ENCODE results near the gene FHOD3.

Gene FHOD3

DNA sequence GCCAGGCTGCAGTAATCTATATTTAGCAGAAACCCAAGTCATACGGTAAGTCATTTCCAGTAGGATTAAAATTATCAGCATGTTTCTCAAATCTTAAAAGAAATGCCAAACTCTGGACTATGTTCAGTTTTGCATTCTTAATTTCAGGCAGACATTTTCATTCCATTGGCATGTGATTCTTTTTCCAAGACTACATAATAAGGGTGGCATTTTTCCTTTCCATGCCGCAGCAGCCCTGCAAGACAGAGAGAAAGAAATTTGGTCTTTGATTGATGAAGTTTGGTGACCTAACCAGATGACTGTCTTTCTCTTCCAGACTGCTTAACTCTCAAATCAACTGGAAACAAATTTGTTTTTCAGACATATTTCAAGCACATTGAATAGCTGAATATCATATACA lies 118.1 kb downstream of the FHOD3 start:
- DNase-seq = no peak

DNA sequence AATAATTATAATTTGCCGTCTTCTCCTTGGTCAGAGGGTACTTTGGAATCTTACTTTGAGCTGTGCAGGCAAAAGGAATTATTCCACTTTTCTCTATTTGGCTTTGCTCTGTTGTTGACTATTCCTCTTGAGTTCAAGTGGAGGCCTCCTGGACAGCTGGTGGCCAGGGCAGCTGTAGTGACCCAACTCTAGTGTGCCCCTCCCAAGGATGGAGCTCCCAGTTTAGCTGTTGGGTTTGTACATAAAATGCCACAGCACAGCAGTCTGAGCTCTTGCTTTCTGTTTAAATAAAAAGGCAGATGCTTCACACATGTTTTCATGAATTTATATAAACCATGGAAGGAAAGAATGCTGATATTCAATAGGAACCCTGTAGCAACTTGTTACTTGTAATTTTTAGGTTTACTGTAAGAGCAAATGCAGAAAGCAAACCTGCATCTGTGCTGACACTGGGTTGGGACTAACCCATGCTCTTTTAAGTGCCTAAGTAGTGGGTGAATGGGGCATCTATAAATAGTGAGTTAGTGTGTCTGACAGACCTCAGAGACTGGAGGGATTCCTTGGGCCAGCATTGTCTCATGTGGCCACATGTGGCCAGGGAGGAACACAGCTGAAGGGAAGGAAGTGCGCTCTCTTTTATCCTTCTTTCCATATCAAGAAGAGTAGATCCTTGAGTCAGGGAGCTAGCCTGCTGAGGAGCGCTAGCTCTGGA lies 121.8 kb downstream of the FHOD3 start:
- DNase-seq = no peak

DNA sequence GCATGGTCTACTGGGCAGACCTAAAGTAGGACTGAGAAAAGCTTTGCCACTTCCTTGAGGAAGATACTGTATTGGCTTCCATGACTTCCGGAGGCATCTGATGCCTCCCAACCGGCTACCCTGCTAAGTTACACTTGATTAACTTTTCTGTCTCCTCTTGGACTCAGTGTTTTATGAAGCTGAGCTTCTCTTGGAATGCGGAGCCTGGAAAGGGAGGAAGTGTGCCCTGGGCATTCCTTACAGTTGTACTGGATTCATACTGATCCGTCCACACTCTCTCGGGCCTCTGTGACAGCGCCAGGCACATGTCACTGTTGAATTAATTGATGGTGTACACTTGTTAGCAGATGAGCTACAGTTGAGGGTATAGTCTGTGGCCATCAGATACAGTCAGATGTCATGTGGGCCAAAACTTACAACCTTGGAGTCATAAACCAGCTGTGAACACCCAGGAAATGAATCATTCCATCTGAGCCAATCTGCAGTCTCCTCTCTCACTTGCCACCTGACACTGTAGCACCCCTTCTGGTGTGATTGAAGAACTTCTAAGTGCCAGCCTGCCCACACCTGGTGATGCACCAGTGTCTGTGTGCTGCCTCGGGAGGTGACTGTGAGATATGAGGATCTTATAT lies 122.5 kb downstream of the FHOD3 start:
- DNase-seq = no peak

DNA sequence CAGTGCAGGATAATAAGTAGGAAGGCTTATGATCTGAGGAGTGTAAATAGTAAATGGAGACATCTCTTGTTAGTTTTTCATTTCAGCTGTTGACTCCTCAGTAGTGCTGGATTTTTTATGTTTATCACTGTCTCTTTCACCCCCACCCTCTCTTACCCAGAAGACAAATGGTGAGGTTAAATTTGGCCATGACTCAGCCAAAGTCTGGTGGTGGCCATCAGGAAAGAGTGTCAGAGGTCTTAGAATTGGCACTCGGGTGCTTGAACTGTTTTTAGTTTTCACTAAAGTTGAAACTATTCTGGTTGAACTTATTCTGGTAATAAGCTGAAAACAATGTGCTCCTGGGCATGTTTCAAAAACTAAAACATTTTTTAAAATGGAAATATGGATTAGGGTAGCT lies 123.3 kb downstream of the FHOD3 start:
- no peak for DNase-seq

DNA sequence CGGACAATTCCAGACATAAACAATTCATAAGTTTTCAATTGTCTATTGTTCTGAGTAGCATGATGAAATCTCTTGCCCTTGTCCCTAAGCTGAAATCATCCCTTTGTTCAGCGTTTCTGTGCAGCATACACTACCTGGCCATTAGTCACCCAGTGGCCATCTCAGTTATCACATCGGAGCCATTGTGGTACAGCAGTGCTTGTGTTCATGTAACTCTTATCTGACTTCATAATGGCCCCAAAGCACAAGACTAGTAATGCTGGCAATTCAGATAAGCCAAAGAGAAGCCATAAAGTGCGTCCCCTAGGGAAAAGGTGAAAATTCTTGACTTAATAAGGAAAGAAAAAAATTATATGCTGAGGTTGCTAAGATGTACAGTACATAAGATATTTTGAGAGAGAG lies 127.2 kb downstream of the FHOD3 start:
- DNase-seq = no peak

DNA sequence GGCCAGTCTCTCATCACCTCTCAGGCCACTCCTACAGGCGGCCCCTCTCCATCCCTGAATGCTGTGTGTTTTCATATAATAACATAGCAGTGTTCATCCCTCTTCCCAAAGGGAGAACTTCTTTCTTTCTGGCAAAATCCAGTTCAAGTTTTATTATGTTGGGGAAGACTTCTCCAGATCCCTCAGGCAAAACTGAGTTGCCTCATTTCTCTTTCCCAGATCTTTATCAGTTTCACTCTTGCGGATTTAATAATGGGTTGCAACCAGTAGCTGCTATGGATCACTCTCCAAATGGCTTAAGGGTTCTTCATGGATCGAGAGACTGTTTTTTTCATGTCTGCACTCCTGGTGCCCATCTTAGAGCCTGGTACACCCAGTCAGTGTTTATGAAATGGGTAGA lies 129.9 kb downstream of the FHOD3 start:
- DNase-seq = no peak

DNA sequence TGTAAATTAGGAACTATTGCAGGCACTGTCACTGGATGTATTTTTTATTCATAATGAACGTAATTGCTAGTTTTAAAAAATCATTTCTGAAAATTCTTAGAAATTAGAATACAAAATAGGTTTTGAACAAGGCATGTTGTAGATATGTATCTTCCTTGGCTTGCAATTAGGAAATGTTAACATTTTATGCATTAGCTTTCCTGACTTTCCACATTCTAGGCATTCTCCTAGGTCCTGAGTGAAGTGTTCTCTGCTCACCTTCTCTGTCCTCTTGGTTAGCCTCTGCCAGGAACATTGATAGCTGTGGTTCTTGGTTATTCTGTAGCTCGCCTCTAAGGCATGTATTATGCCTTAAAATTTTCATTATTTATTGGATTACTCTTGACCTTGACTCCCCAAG lies 130.3 kb downstream of the FHOD3 start:
- no peak for DNase-seq

DNA sequence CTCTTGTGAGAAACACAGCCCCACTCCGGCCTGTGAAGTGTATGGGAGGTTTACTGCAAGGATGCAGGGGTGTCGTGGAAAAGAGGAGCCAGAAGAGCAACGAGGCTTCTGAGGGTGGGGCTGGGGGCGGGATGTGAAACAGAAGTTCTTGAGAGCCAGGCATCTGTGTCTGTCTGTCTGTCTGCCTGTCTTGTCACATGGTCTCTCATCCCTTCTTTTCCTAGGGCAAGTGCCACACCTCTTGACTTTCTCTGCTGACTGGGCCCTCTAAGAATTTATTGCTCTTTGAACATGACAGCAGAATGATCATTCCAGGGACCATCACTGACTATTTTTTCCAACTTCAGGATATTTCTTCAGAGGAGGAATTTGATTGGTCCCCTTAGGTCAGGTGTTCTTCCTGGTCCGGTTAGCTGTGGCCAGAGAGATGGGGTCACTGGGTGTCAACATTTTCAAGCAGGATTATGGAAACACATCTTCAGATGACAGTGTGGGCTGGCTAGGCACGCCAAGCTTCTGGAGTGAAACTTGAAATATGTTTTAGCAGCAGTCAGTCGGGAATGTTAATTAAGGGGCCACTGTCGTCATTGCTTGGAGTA lies 131.0 kb downstream of the FHOD3 start:
- DNase-seq = no peak

DNA sequence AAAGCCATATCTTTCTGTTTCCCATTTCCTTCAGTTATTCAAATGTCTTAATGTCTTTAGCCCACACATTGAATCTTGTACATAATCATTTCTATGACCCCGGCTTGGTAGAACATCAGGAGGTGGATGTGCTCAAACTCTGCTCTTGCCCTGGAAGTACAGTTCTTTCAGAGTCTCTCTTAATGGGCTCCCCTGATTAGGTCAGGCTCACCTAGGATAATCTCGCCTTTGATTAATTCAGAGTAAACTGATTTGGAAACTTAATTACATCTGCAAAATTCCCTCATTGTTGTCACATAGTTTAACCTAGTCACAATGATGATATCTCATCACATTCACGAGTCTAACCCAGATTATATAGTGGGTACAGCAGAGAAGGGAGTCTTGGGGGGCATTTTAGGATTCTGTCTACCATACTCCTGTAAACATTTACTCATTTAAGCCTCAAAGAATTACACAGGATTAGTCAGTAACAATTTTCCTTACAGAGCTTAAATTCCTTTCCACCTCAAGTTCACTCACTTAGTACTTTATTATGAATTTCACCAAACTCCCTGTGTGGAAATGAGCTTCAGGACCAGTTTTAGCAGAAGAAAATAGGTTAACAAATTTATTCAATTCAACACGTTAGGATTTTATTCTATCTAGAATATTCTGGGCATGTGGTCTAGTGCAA lies 135.5 kb downstream of the FHOD3 start:
- no peak for DNase-seq

DNA sequence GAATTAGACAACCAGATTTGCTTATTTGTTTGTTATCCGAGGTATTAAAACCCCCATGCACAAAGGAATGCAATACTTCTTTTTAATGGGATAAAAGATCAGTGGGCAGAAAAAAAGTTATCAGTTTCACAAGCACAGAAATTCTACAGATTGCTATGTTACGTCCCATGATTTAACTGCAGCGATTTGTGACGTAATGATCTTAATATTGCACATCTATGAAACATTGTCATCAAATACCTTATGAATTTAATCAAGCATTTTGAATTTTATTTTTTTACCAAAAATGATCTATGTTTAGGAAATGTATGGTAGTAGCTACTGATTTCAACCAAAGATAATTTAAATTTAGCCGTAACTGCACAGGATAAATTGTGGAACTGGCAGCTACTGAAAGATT lies 138.9 kb downstream of the FHOD3 start:
- no peak for DNase-seq

DNA sequence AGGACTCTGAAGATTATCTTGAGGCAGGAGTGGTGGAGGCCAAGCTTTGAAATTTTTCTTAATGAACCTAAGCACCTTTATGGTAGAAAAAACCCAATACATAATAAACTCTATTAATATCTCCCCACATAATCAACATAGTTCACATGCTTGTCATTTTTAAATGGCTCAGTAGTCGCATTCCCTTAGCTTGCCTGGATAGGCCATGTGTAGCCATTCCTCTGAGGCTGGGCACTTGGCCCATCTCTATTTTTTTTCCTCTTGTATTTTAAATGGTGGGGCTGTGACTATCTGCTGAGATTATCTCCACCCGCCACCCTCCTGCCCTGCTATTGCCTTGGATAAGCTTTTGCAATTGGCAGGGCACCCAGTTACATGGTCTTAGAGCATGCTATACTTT lies 143.1 kb downstream of the FHOD3 start:
- no peak for DNase-seq

DNA sequence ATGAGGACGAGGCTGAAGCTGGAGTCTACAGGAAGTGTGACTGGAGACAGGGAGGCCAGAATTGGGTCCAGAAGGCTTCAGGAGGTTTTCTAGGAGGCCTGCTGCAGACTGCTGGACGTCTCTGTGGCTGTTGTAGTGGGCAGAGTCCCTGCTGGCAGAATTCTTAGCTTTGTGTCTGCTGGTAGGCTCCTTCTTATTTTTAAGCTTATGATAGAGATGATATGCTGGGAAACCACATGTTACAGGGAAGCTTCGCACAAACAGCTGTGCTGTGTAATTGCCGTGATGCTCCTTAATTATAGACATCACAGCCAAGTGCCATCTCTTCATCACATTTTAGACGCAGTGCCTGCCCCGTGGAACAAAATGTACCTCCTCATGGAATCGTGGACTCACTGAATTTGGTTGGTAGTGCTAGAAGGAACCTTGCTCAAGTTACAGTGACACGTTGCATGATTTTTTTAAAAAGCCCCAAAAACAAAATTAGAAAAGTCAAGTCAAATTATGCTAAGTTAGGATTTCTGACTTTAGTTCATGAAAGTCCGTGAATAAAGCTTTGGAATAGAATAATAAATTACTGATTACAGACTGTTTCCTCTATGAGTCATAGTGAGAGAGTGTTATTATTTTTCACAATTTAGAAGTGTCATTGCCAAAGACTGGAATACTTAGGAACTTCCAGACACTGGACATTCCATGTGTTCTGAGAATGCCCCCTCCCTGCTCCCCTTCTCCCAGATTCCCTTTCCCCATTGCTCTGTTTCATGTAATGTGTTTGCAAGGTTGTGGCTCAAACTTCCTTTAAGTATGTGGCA lies 144.1 kb downstream of the FHOD3 start:
- DNase-seq = no peak

DNA sequence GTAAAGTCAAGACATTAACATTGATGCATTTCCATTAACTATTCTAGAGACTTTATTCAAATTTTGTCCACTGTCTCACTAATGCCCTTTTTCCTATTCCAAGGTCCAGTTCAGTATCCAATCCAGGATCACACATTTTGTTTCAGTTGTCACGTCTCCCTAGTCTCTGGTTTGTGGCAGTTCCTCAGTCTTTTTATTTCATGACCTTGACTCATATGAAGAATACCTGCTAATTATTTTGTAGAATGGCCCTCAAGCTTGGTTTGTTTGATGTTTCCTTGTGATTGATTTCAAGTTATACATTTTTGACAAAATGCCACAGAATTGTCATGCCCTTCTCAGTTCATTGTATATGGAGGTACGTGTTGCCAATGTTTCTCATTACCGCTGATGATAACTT lies 145.2 kb downstream of the FHOD3 start:
- no peak for DNase-seq

DNA sequence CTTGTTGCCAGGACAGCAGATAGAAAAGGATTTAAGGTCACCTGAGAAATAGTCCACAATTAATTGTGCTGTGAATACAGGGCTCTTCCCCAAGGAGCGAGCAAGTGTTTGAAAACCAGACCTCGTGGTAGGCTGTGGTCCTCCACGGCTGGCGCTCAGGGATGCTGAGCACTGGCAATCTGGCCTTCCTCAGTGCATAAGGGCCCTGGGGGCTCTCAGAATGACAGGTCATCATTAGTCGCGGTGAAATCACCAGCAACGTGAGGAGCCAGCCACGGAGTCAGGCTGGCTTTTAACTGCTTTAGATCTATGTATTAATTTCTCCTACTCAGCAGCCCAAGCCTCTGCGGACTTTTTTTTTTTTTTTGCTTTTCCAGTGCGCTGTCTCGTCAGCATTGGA lies 148.5 kb downstream of the FHOD3 start:
- no peak for DNase-seq

DNA sequence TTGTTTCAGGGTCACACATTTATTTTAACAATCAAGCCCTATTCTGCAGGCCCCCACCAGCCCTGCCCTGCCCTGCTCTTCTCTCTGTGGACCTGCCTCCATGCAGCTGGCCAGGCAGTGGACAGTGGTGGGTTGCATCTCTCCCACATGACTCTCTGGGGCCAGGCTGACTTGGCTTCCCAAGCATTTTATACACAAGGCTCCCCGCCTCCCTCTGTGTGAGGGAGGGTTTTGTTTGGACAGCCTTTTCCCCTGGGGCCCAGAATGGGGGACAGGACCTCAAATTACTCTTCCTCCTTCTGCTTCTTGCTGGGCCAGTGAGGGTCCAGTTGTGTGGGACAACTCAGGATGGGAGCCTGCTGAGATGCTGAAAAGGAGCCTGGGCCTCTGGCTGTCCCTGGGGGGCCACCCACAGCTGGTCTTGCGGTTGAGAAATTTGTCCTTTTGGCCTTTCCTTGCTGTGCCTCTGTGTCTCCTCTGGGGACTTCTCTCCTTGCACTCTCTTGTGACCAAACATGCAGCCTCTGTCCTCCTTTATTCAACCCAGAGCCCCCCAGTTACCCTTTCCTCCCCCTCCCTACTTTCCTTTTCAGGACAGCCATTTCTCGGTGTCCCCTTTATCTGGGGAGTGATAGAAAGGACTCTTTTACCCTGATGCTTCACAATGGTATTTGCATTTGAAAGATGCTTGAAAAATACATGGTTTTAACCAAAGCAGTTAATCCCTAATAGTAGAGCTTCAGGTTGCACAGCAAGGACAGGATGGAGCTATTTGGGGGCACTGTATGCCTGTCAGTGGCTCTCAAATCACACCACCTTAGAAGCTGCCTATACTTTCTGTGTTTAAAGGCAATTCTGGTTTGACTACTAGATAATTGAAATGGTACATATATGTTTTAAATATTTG lies 151.1 kb downstream of the FHOD3 start:
- no peak for DNase-seq

DNA sequence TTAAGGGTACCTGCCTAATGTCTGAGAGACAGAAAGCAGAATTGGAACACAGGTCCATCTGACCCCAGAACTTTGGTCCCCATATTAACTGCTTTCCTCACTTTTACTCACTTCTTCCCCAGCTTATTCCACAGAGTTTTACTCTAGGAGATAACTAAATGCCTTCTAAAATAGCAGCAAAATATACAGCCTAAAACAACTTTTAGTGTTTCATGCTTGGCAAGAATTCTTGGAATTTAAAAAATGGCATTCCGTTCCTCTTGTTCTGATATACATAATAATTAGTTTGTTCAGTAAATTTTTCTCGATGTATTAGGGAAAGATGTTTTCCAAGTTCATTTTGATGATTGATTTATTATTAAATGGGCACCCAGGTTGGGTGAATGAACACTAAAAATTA lies 151.9 kb downstream of the FHOD3 start:
- no peak for DNase-seq

DNA sequence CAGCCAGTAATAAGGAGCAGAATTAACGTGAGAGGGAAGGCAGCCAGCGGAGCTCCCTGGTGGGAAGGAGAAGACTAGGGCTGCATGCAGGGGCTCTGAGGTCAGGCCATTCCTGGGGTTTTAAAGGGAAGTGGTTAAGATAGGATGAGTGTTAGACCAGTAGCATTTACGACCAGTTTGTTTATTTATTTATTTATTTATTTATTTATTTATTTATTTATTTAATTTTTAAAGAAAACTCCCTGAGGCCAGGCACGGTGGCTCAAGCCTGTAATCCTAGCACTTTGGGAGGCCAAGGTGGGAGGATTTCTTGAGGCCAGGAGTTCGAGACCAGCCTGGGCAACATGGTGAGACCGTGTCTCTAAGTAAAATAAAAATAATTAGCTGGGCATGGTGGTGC lies 152.8 kb downstream of the FHOD3 start:
- no peak for DNase-seq

DNA sequence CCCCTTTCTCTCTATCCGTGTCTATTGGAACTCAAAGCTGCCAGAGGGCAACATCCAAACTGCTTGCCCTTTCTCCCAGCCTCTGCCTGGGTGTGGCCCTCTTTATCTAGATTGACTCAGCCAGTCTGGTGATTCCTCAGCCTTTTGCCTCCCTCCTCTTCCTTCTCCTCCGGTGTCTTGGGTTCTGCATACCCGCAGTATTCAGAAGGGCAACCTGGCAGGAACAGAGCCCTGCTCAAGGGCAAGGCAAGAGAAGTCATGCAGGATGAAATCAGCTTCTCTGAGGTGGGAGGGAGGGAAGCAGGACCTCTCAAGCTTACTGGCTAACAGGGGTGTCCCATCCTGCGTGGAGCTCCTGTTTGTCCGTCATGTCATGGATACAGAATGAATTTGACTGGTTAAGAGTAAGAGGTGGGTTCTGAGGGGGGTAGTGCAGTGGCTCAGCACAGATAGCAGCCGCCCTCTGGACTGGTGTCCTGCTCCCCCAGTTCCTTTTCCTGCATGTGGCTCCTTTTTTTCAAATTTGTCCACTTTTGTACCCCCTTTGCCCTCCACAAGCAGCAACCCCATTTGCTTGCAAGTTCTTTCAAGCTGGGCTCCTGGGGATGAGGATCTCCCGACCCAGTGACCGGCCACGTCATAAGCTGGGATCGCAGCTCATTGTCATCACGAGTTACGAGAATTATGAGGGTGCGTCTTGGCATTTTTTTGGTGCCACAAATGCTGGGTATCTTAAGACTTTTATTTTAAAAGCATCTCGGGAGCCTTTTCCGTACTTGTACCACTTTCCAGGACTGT lies 154.1 kb downstream of the FHOD3 start:
- DNase-seq = no peak

DNA sequence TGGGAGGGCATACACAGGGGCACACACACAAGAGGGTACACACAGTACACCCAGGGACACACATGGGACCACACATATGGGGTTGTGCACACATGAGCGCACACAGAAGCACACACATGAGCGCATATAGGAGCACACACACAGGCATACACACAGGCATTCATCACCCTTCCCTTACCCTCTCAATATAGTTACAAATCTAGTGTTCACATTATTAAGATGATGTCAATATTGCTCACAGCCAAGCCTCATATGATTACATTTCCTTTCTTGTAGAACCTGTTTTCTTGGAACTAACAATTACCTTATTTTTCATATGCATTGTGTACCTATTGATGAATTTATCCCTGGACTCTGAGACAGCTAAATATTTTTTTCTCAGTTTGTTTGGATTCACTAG lies 156.7 kb downstream of the FHOD3 start:
- DNase-seq = no peak

DNA sequence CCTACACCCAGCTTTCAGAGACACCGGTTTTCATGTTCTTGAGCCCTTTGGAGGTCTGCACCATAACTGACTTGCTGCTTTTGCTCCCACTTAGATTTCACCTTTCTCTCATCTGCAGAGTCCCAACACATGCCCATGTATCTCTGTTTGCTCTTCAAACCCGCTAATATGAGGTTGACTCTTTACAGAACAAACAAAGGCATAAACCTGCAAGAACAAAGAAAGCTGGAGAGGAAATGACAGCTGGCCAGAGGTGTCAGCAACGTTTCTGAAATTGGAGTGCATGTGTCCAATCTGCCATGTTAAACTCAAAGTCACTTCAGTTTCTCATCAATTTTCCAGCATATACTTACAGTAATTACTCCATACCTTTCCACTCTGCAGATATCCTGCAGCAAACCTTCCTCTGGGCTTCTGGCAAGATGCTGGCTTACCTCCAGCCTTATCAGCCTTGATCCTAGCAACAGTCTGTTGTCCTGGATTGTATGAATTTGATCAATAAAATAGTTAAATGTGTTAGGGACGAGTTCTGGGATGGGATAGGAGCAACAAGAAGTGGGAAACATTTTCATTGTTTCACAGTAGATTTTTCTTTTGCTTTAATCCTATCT lies 157.4 kb downstream of the FHOD3 start:
- no peak for DNase-seq

DNA sequence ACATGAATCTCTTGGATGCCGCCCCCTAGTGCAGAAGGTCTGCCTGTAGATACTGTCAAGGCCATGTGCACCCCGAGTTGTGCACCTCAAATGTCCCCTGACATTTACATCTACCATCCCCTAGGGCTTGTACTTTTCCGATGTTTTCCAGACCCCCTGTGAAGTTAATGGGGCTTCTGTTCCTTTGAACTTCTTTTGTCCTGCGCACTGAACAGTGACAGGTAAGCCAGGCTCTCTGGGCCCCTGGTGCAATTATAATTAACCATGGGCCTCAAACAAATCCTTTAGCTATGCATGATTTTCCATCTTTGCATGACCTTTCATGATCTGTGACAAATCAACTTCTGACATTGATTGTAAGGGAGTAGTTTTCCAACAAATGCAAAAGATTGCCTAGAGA lies 158.4 kb downstream of the FHOD3 start:
- no peak for DNase-seq
